Ishikawa (cell line): ENCODE results near the gene ROBO1.
A peak's percentile ranks its signal among the peaks of the same experiment; 100 is the strongest.

ENCODE experiments used
- CEBPB ChIP-seq: IDR thresholded peaks from 2 replicates; pipeline ENCODE4 v1.6.1; 2012
- CREB1 ChIP-seq: IDR thresholded peaks from 2 replicates; pipeline ENCODE4 v1.6.1; 2012; ENCODE audit warnings: low read depth
- EP300 ChIP-seq: IDR thresholded peaks from 2 replicates; pipeline ENCODE4 v1.6.1; 2012; ENCODE audit warnings: borderline replicate concordance
- FOXM1 ChIP-seq: IDR thresholded peaks from 2 replicates; pipeline ENCODE4 v1.6.1; 2012; ENCODE audit warnings: low read depth, borderline replicate concordance
- MAX ChIP-seq: IDR thresholded peaks from 2 replicates; pipeline ENCODE4 v1.6.1; 2012
- RAD21 ChIP-seq: IDR thresholded peaks from 2 replicates; pipeline ENCODE4 v1.6.1; 2012; ENCODE audit warnings: low read depth
- REST ChIP-seq: IDR thresholded peaks from 2 replicates; pipeline ENCODE4 v1.6.1; 2012; ENCODE audit warnings: low read depth, mild to moderate bottlenecking
- TAF1 ChIP-seq: IDR thresholded peaks from 2 replicates; pipeline ENCODE4 v1.6.1; 2012; ENCODE audit warnings: low read depth, mild to moderate bottlenecking
- YY1 ChIP-seq: IDR thresholded peaks from 2 replicates; pipeline ENCODE4 v1.6.1; 2012; ENCODE audit warnings: low read depth

- TF ChIP-seq TAF1, result no peak
- no peak for TF ChIP-seq CREB1
- no peak for TF ChIP-seq EP300
- no peak for TF ChIP-seq RAD21
- TF ChIP-seq CEBPB, result no peak
- no peak for TF ChIP-seq MAX
- no peak for TF ChIP-seq YY1
- TF ChIP-seq REST, result peak; percentile 53; the same call in 1 of the 2 replicates
- TF ChIP-seq FOXM1, result no peak
Observed at GRCh38 chr3:79817224-79817623, 49.4 kb upstream of the ROBO1 start.
